ENCODE data around the gene KITLG. TPM values are rescaled to one million over a fixed set of nuclear protein-coding genes. Genes with fewer than 3 reads are reported as not detected.
"Not testable (repeated sequence)": the region's sequence is repeated elsewhere in the genome, so short reads cannot be mapped to it uniquely, and the experiment has no call there.

KITLG gene
- polyA plus RNA-seq, 1 donor = 17.2 TPM

DNA sequence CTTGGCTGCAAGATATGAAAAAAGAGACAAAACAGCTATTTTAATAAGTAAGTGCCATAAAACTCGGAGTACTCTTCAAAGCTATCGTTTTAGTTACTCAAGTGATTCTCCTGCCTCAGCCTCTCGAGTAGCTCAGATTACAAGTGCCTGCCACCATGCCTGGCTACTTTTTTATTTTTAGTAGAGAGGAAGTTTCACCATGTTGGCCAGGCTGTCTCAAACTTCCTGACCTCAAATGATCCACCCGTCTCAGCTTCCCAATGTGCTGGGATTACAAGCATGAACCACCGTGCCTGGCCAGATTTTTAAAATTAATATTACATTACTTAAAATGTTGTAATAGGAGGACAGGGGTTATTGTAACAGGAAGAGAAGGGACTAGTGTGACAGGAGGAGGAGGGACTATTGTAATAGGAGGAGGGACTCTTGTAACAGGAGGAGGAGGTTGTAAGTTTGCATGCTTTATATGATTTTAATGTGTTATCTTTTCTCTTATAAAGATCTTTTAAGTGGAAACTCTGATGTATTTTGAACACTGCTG is 61.3 kb downstream of the KITLG start:
- DNase-seq = no peak
- H3K4me1 ChIP-seq (ENCODE audit: control insufficient read depth, insufficient read depth, low read length) = no peaks in the 10 kb centered on the region
- 100% methylated on average over 1 of the region's 5 CpGs for WGBS (ENCODE audit: insufficient coverage, low lambda C conversion rate)
- H3K9me3 ChIP-seq (ENCODE audit: control insufficient read depth, low read depth, low read length) = no peaks in the 10 kb centered on the region
- no peaks in the 10 kb centered on the region for H3K27me3 ChIP-seq (ENCODE audit: control insufficient read depth, insufficient read depth, low read length)
- H3K4me3 ChIP-seq (ENCODE audit: low read length) = no peak overlapping the region
- no peak overlapping the region for H3K27ac ChIP-seq (ENCODE audit: low read length)
- peaks cover 2% of the 10 kb centered on the region for H3K36me3 ChIP-seq (ENCODE audit: control insufficient read depth, insufficient read depth, low read length)

DNA sequence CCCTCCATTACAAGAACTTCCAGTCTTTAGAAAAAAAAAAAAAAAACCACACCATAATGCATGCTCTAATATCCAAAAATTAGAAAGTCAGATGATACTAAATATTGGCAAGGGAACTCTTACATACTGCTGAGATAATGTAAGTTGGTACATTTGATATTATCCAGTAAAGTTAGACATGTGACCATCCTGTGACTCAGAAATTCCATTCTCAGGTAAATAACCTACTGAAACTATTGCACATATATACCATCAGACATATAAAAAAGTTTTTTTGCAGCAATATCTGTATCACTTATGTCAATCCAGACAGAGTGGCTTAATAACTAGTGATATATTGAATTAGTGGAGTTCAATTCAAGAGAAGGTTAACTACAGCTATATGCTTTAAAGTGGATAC is 63.5 kb downstream of the KITLG start:
- peak; percentile 21 to 38 for DNase-seq
- Histone ChIP-seq H3K36me3 (ENCODE audit: control insufficient read depth, insufficient read depth, low read length) (peaks cover 2% of the 10 kb centered on the region), H3K9me3 (ENCODE audit: control insufficient read depth, low read depth, low read length) (no peaks in the 10 kb centered on the region), H3K4me3 (ENCODE audit: low read length) (no peak overlapping the region), H3K27me3 (ENCODE audit: control insufficient read depth, insufficient read depth, low read length) (no peaks in the 10 kb centered on the region), H3K27ac (ENCODE audit: low read length) (no peak overlapping the region), H3K4me1 (ENCODE audit: control insufficient read depth, insufficient read depth, low read length) (no peaks in the 10 kb centered on the region)

GRCh38 chr12:88510843-88511242 is 69.4 kb downstream of the KITLG start:
- H3K9me3 ChIP-seq (ENCODE audit: control insufficient read depth, low read depth, low read length) = no peaks in the 10 kb centered on the region
- no peaks in the 10 kb centered on the region for H3K27me3 ChIP-seq (ENCODE audit: control insufficient read depth, insufficient read depth, low read length)
- H3K27ac ChIP-seq (ENCODE audit: low read length) = no peak overlapping the region
- no peak overlapping the region for H3K4me3 ChIP-seq (ENCODE audit: low read length)
- WGBS (ENCODE audit: insufficient coverage, low lambda C conversion rate) = 100% methylated on average over 1 of the region's 3 CpGs
- H3K4me1 ChIP-seq (ENCODE audit: control insufficient read depth, insufficient read depth, low read length) = no peaks in the 10 kb centered on the region
- no peaks in the 10 kb centered on the region for H3K36me3 ChIP-seq (ENCODE audit: control insufficient read depth, insufficient read depth, low read length)
- no peak for DNase-seq

DNA sequence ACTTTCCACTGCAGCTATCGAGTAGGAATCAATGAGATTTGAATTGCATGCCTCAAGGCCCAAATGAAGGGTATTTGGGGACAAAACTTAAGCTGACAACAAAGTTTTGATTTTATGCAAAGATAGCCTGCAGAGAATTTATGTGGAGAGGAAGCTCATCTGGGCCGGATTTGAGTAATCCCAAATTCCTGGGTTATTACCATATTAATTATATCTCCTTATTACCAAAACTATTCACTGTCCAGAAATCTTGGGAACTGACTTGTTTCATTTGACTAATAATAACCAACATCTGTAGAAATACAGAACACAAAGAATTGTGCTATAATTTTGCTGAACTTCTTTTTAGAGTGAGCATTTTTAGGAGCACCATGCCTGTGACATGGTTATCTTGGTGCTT is 70.4 kb downstream of the KITLG start:
- no peak overlapping the region for H3K4me3 ChIP-seq (ENCODE audit: low read length)
- DNase-seq = no peak
- H3K27ac ChIP-seq (ENCODE audit: low read length) = no peak overlapping the region
- H3K9me3 ChIP-seq (ENCODE audit: control insufficient read depth, low read depth, low read length) = no peaks in the 10 kb centered on the region
- no peaks in the 10 kb centered on the region for H3K27me3 ChIP-seq (ENCODE audit: control insufficient read depth, insufficient read depth, low read length)
- no peaks in the 10 kb centered on the region for H3K36me3 ChIP-seq (ENCODE audit: control insufficient read depth, insufficient read depth, low read length)
- H3K4me1 ChIP-seq (ENCODE audit: control insufficient read depth, insufficient read depth, low read length) = no peaks in the 10 kb centered on the region
- no CpG with 5 or more reads among the region's 2 CpGs for WGBS (ENCODE audit: insufficient coverage, low lambda C conversion rate)

DNA sequence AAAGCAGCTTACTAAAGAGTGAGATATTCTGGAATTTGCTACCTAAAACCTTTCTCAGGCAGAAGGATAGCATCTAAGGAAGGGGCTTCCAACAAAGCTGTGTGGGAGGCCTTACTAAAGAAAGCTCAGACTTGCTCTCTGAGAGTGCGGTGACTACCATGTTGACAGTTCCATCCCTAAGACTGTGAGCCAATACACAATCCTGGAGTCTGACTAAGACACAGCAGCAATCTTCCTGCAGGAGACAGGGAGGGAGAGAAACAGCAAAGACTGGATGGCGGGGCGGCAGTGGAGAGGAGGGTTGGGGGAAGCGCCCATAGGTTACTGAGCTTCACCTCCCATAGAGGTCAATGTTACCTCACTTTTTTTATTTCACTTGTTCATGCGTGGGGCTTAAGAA is 70.9 kb downstream of the KITLG start:
- H3K27ac ChIP-seq (ENCODE audit: low read length) = no peak overlapping the region
- no peaks in the 10 kb centered on the region for H3K27me3 ChIP-seq (ENCODE audit: control insufficient read depth, insufficient read depth, low read length)
- no peaks in the 10 kb centered on the region for H3K4me1 ChIP-seq (ENCODE audit: control insufficient read depth, insufficient read depth, low read length)
- H3K9me3 ChIP-seq (ENCODE audit: control insufficient read depth, low read depth, low read length) = no peaks in the 10 kb centered on the region
- WGBS (ENCODE audit: insufficient coverage, low lambda C conversion rate) = no CpG with 5 or more reads among the region's 5 CpGs
- DNase-seq = no peak
- no peak overlapping the region for H3K4me3 ChIP-seq (ENCODE audit: low read length)
- H3K36me3 ChIP-seq (ENCODE audit: control insufficient read depth, insufficient read depth, low read length) = no peaks in the 10 kb centered on the region

DNA sequence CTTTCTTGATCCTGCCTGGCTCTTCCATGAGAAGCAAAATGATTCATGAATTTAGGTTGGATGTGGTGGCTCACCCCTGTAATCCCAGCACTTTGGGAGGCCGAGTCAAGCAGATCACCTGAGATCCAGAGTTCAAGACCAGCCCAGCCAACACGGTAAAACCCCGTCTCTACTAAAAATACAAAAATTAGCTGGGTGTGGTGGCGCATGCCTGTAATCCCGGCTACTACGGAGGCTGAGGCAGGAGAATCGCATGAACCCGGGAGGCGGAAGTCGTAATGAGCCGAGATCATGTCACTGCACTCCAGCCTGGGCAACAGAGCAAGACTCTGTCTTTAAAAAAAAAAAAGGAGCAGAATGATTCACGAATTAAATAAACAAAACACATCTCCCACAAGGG is 72.4 kb downstream of the KITLG start:
- not testable (repeated sequence) for DNase-seq; H3K9me3 ChIP-seq (ENCODE audit: control insufficient read depth, low read depth, low read length); H3K4me1 ChIP-seq (ENCODE audit: control insufficient read depth, insufficient read depth, low read length); H3K27me3 ChIP-seq (ENCODE audit: control insufficient read depth, insufficient read depth, low read length); H3K27ac ChIP-seq (ENCODE audit: low read length); H3K36me3 ChIP-seq (ENCODE audit: control insufficient read depth, insufficient read depth, low read length); H3K4me3 ChIP-seq (ENCODE audit: low read length)
- WGBS (ENCODE audit: insufficient coverage, low lambda C conversion rate) = 90% methylated on average over 2 of the region's 12 CpGs

DNA sequence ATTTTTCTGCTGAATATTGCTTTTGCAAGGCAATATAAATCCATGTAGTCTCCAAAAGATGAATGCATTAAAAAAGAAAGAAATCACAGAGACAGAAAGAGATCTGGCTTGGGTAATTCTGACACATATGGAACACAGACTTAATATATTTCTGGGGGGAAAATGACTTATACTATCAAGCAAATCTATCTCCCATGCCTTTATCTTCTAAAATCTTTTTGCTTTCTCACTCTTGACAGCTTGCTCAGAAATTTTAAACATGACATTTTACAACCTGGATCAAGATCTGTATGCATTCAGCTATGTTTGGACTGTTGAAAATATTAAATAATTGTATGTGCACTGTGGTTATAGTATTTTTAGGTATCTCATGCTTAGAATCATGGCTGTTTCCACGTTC is 73.0 kb downstream of the KITLG start:
- H3K4me1 ChIP-seq (ENCODE audit: control insufficient read depth, insufficient read depth, low read length) = peaks cover 9% of the 10 kb centered on the region
- WGBS (ENCODE audit: insufficient coverage, low lambda C conversion rate) = no CpG with 5 or more reads among the region's 1 CpG
- H3K27me3 ChIP-seq (ENCODE audit: control insufficient read depth, insufficient read depth, low read length) = no peaks in the 10 kb centered on the region
- DNase-seq = no peak
- no peaks in the 10 kb centered on the region for H3K36me3 ChIP-seq (ENCODE audit: control insufficient read depth, insufficient read depth, low read length)
- H3K27ac ChIP-seq (ENCODE audit: low read length) = no peak overlapping the region
- H3K4me3 ChIP-seq (ENCODE audit: low read length) = no peak overlapping the region
- H3K9me3 ChIP-seq (ENCODE audit: control insufficient read depth, low read depth, low read length) = no peaks in the 10 kb centered on the region

DNA sequence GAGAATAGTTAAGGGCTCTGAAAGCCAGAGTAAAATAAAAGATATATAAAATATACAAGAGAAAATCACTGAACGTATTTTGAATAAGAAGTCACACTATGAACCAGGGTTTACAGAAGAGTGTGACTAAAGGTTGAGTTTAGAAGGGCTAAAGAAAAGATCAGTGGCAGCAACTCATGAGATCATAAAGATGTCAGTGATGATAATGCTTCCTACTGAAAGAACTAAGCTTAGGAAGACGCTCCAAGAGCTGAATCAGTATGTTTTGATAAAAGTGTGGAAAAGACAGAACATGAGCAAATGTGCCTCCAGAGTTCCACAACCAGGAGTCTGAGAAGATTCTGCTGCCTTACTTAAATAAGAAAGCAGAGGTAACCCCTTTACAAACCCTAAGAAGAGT is 74.6 kb downstream of the KITLG start:
- WGBS (ENCODE audit: insufficient coverage, low lambda C conversion rate) = 75% methylated on average over 1 of the region's 2 CpGs
- no peak overlapping the region for H3K27ac ChIP-seq (ENCODE audit: low read length)
- no peaks in the 10 kb centered on the region for H3K36me3 ChIP-seq (ENCODE audit: control insufficient read depth, insufficient read depth, low read length)

GRCh38 chr12:88503281-88503703 is 77.0 kb downstream of the KITLG start:
- Histone ChIP-seq H3K36me3 (ENCODE audit: control insufficient read depth, insufficient read depth, low read length) (no peaks in the 10 kb centered on the region), H3K27ac (ENCODE audit: low read length) (no peak overlapping the region), H3K4me1 (ENCODE audit: control insufficient read depth, insufficient read depth, low read length) (peaks cover 9% of the 10 kb centered on the region), H3K4me3 (ENCODE audit: low read length) (no peak overlapping the region), H3K27me3 (ENCODE audit: control insufficient read depth, insufficient read depth, low read length) (no peaks in the 10 kb centered on the region), H3K9me3 (ENCODE audit: control insufficient read depth, low read depth, low read length) (no peaks in the 10 kb centered on the region)
- 80% methylated on average over 1 of the region's 3 CpGs for WGBS (ENCODE audit: insufficient coverage, low lambda C conversion rate)
- DNase-seq = peak; percentile 42 to 70

More for the DNA sequence above, 74.6 kb downstream of the KITLG start:
- H3K4me3 ChIP-seq (ENCODE audit: low read length) = no peak overlapping the region
- no peaks in the 10 kb centered on the region for H3K27me3 ChIP-seq (ENCODE audit: control insufficient read depth, insufficient read depth, low read length)
- no peak for DNase-seq
- H3K4me1 ChIP-seq (ENCODE audit: control insufficient read depth, insufficient read depth, low read length) = peaks cover 9% of the 10 kb centered on the region
- H3K9me3 ChIP-seq (ENCODE audit: control insufficient read depth, low read depth, low read length) = no peaks in the 10 kb centered on the region

DNA sequence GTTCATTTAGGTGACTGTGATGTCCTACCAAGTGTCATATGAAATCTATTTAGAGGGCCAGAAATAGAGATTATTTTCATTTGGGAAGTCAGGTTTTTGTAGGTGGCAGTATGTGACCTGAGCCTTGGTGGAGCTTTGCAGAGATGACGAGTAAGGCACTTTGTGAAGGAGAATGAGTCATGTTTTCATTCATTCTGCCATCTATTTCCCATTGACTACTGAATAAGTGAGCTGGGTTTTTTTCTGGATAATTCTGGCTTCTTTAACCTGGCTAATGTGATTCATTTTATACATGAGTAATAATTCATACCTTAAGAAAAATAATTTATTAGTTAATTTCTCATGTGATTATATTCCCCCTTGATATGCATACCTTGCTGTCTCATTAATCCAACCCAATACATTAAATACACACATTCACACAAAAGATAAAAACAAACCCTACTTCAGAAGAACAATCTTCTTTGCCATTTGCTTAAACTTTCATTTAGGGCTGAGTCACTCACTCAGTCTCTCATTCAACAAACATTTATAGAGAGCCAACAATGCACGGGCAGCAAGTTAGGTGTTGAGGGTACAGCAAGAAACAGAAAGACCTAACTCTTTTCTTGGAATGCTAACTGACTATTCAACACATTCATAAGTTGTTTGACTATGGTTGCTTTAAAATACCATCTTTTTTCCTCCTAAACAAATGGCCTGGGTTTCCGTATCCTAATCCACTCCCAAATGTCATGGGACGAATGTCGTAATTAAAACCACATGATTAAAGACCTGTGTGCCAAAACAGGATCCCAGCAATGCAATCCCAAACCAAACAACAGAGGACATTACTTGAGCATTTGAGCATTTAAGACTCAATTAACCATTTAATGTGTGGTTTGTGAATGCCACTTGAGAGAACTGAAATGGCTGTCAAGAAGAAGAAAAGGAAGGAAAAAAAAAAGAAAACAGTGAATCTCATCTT is 78.0 kb downstream of the KITLG start:
- no CpG with 5 or more reads among the region's 5 CpGs for WGBS (ENCODE audit: insufficient coverage, low lambda C conversion rate)
- Histone ChIP-seq H3K36me3 (ENCODE audit: control insufficient read depth, insufficient read depth, low read length) (no peaks in the 10 kb centered on the region), H3K9me3 (ENCODE audit: control insufficient read depth, low read depth, low read length) (no peaks in the 10 kb centered on the region), H3K27me3 (ENCODE audit: control insufficient read depth, insufficient read depth, low read length) (no peaks in the 10 kb centered on the region), H3K4me1 (ENCODE audit: control insufficient read depth, insufficient read depth, low read length) (peaks cover 9% of the 10 kb centered on the region), H3K4me3 (ENCODE audit: low read length) (no peak overlapping the region), H3K27ac (ENCODE audit: low read length) (no peak overlapping the region)
- no peak for DNase-seq
